Measurements from ENCODE around the gene SFXN1.
"Not testable (repeated sequence)": the region's sequence is repeated elsewhere in the genome, so short reads cannot be mapped to it uniquely, and the experiment has no call there.

The SFXN1 gene

DNA sequence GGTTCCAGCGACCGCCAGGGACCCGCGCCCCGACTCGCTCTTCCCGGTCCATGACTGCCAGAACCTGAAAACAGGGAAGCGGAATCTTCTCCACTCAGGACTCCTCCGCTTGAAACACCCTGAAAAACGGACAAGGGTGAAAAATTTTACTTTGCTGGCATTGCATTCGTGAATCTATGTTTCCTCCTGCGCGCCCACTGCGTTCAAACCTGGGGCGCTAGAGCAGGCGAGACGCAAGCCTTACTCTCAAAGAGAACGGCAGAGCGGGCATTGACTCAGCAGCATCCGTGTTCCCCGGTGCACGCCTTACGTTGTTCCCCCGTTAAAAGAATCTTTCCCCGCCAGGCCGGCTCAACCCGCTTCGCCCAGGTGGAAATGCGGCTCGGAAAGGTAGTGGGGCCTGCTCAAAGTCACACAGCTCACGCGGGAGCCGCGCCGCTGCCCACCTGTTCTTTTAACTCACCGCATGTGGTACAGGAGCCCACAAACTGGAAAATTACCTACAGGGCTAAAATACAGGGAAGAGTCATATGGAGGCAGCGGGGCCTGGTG lies 33.4 kb upstream of the SFXN1 start:
- in situ Hi-C loops (cut with HindIII; ENCODE audit: low sequenced_read_pairs), result no loop called here
- DNase-seq (ENCODE audit: low read depth, low spot score), result no peak
- TF ChIP-seq CTCF (IDR thresholded peaks at IDR 0.05; ENCODE audit: low read depth, low read length), result no peak
- H3K4me3 ChIP-seq (ENCODE audit: low read depth, low read length), result no peak overlapping the region

- H3K4me3 ChIP-seq (ENCODE audit: low read depth, low read length); in situ Hi-C loops (cut with HindIII; ENCODE audit: low sequenced_read_pairs): not testable (repeated sequence)
Measured at GRCh38 chr5:175446378-175446777, 32.0 kb upstream of the SFXN1 start.

GRCh38 chr5:175447571-175447970 lies 30.8 kb upstream of the SFXN1 start:
- TF ChIP-seq CTCF (IDR thresholded peaks at IDR 0.05; ENCODE audit: low read depth, low read length), result no peak
- no peak for DNase-seq (ENCODE audit: low read depth, low spot score)
- no peak overlapping the region for H3K4me3 ChIP-seq (ENCODE audit: low read depth, low read length)
- in situ Hi-C loops (cut with HindIII; ENCODE audit: low sequenced_read_pairs), result no loop called here

More at GRCh38 chr5:175446378-175446777, 32.0 kb upstream of the SFXN1 start:
- DNase-seq (ENCODE audit: low read depth, low spot score), result not testable (repeated sequence)

DNA sequence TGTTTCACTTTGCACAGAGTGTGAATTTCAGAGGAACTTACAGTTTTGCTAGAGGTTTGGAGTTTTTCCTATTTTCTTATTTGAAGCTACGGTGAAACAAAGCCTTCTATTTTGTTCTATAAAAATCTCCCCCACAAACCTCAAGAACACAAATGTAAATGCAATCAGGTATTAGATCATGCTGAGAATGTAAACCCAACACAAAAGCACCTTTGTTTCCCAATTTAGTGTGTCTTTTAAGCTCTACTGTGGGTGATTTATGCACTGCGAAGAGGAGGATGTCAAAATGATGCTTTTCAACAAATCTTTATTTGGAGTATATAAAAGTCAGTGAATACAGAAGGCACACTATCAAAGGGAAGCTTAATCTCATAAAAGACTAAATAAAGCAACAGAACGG lies 30.1 kb upstream of the SFXN1 start:
- in situ Hi-C loops (cut with HindIII; ENCODE audit: low sequenced_read_pairs), result no loop called here
- no peak for DNase-seq (ENCODE audit: low read depth, low spot score)
- no peak for TF ChIP-seq CTCF (IDR thresholded peaks at IDR 0.05; ENCODE audit: low read depth, low read length)
- H3K4me3 ChIP-seq (ENCODE audit: low read depth, low read length), result no peak overlapping the region

DNA sequence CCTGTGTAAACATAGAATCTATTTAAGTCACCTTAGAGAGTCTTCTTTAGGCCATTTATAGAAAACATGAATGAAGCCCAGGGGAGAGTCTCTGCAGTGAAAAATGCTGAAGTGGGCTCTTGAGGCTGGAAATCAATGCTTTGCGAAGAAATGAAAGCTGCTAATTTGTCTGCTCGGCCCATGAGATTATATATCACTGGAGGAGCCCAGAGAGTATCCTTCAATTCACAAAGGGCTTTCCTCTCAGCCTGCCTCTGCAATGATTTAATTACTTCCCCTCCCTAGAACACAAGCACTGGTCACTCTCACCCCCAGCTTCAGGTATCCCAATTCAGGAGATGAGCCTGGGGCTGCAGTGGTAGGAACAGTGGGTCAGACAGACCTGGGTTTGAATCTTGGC lies 26.2 kb upstream of the SFXN1 start:
- no peak for DNase-seq (ENCODE audit: low read depth, low spot score)
- no peak overlapping the region for H3K4me3 ChIP-seq (ENCODE audit: low read depth, low read length)
- in situ Hi-C loops (cut with HindIII; ENCODE audit: low sequenced_read_pairs), result no loop called here
- no peak for TF ChIP-seq CTCF (IDR thresholded peaks at IDR 0.05; ENCODE audit: low read depth, low read length)

DNA sequence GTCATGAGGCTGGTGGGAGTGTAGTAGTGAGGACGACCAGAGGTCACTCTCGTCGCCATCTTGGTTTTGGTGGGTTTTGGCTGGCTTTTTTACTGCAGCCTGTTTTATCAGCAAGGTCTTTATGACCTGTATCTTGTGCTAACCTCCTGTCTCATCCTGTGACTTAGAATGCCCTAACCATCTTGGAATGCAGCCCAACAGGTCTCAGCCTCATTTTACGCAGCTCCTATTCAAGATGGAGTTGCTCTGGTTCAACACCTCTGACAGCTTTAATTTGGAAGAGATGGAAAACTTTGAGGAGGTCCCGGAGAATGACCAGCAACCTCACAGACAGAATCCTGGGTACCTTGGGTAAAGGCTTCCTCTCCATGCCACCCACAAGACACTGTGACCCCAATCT lies 24.0 kb upstream of the SFXN1 start:
- in situ Hi-C loops (cut with HindIII; ENCODE audit: low sequenced_read_pairs); H3K4me3 ChIP-seq (ENCODE audit: low read depth, low read length); DNase-seq (ENCODE audit: low read depth, low spot score): not testable (repeated sequence)

GRCh38 chr5:175456105-175456742 lies 22.1 kb upstream of the SFXN1 start:
- no peak for DNase-seq (ENCODE audit: low read depth, low spot score)
- no peak overlapping the region for H3K4me3 ChIP-seq (ENCODE audit: low read depth, low read length)
- no peak for TF ChIP-seq CTCF (IDR thresholded peaks at IDR 0.05; ENCODE audit: low read depth, low read length)
- in situ Hi-C loops (cut with HindIII; ENCODE audit: low sequenced_read_pairs), result no loop called here

DNA sequence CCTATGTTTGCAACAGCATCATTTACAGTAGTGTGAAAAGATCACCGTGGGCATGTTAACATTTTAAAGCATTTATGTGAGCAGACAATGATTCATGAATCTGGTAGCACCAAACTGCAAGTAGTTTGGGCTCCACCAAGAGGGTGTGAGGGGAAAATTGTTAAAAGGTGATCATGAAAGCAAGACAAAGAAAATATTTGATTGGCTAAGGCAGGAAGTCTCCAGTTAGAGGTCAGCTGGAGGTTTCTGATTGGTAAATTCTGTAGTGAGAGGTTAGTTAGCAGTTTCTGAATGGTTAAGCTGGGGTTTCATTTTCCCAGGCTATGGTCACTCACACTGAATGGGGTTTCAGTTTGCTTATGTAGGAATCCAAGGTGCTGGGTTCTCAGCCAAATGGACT lies 20.9 kb upstream of the SFXN1 start:
- in situ Hi-C loops (cut with HindIII; ENCODE audit: low sequenced_read_pairs), result no loop called here
- DNase-seq (ENCODE audit: low read depth, low spot score), result no peak
- no peak overlapping the region for H3K4me3 ChIP-seq (ENCODE audit: low read depth, low read length)
- no peak for TF ChIP-seq CTCF (IDR thresholded peaks at IDR 0.05; ENCODE audit: low read depth, low read length)
